Natural killer cell treated with Interleukin-12 subunit alpha and Interleukin-12 subunit beta and Interleukin-15 and Interleukin-18, amount 100 ng/mL, for 72 hours (primary cell): ENCODE results near the gene TCTN3. TPM values are rescaled to one million over a fixed set of nuclear protein-coding genes. Genes with fewer than 3 reads are reported as not detected.
"Not testable (repeated sequence)": the region's sequence is repeated elsewhere in the genome, so short reads cannot be mapped to it uniquely, and the experiment has no call there.

Experiments
- ATAC-seq, 2 donors: fragments of 150-1000 bp; cut with Tn5 transposase in 1 of 2; sonication (Bioruptor Pico), chemical (Tn5 transposase) in 1 of 2; 2 replicates each; pipeline ENCODE4 v1.10.0; 2021
- DNase-seq: peaks from one replicate; pipeline ENCODE4 v3.0.0; 2022; ENCODE audit warnings: low spot score
- H3K27ac Mint-ChIP-seq, 2 donors: 1 replicate in 1 of 2; 2 replicates in 1 of 2; pipeline ENCODE4 v1.8.0; 2022; ENCODE audit warnings: mixed read lengths in 2 of 2, mild to moderate bottlenecking in 1 of 2, moderate library complexity in 1 of 2
- H3K27me3 Mint-ChIP-seq, 2 donors: 1 replicate in 1 of 2; 2 replicates in 1 of 2; pipeline ENCODE4 v1.8.0; 2022; ENCODE audit warnings: mixed read lengths in 2 of 2
- H3K36me3 Mint-ChIP-seq: one replicate; pipeline ENCODE4 v1.8.0; 2022; ENCODE audit warnings: mixed read lengths
- H3K4me1 Mint-ChIP-seq, 2 donors: 1 replicate in 1 of 2; 2 replicates in 1 of 2; pipeline ENCODE4 v1.8.0; 2022; ENCODE audit warnings: low read depth in 2 of 2, mixed read lengths in 2 of 2, mild to moderate bottlenecking in 1 of 2
- H3K4me3 Mint-ChIP-seq: one replicate; pipeline ENCODE4 v1.8.0; 2022; ENCODE audit warnings: mixed read lengths
- H3K9me3 Mint-ChIP-seq: 2 replicates; pipeline ENCODE4 v1.8.0; 2022; ENCODE audit warnings: mixed read lengths
- total RNA-seq, 2 donors: library from RNA; stranded (reverse); gene quantifications; one replicate each; pipeline ENCODE4 v1.2.3, GENCODE V29; 2022

Gene TCTN3
- total RNA-seq, 2 donors from 2014 or later = 17.5 to 52.0 TPM

- H3K4me1 Mint-ChIP-seq = peaks cover 0 to 12% of the 10 kb centered on the region in 2 donors
- H3K36me3 Mint-ChIP-seq = no peaks in the 10 kb centered on the region
- no peak for DNase-seq
- no peaks in the 10 kb centered on the region for H3K27me3 Mint-ChIP-seq
- H3K27ac Mint-ChIP-seq = no peak overlapping the region
- no peaks in the 10 kb centered on the region for H3K9me3 Mint-ChIP-seq
- ATAC-seq = no peak
- H3K4me3 Mint-ChIP-seq = no peak overlapping the region
Measured at GRCh38 chr10:95711492-95711891, 17.8 kb upstream of the TCTN3 start.

- Mint-ChIP-seq H3K27ac (no peak overlapping the region), H3K9me3 (no peaks in the 10 kb centered on the region), H3K27me3 (no peaks in the 10 kb centered on the region), H3K36me3 (no peaks in the 10 kb centered on the region), H3K4me1 (peaks cover 0 to 9% of the 10 kb centered on the region in 2 donors), H3K4me3 (no peak overlapping the region)
- peak; percentile 17 to 59 for ATAC-seq
- DNase-seq = no peak
Measured at GRCh38 chr10:95706990-95707389, 13.3 kb upstream of the TCTN3 start.

GRCh38 chr10:95706573-95706972, 12.8 kb upstream of the TCTN3 start:
- Mint-ChIP-seq H3K4me3 (no peak overlapping the region), H3K4me1 (peaks cover 0 to 9% of the 10 kb centered on the region in 2 donors), H3K27me3 (no peaks in the 10 kb centered on the region), H3K9me3 (no peaks in the 10 kb centered on the region), H3K36me3 (no peaks in the 10 kb centered on the region), H3K27ac (no peak overlapping the region)
- ATAC-seq = peak; percentile 33 to 61
- no peak for DNase-seq

- Mint-ChIP-seq H3K27ac (no peak overlapping the region), H3K9me3 (no peaks in the 10 kb centered on the region)
- ATAC-seq = no peak
Measured at GRCh38 chr10:95698415-95698814, 4.7 kb upstream of the TCTN3 start.

GRCh38 chr10:95697429-95697828, 3.7 kb upstream of the TCTN3 start:
- H3K36me3 Mint-ChIP-seq = peaks cover 16% of the 10 kb centered on the region
- no peaks in the 10 kb centered on the region for H3K9me3 Mint-ChIP-seq
- no peak for ATAC-seq
- DNase-seq = no peak
- H3K4me3 Mint-ChIP-seq = no peak overlapping the region
- no peak overlapping the region for H3K27ac Mint-ChIP-seq
- peaks cover 0 to 27% of the 10 kb centered on the region in 2 donors for H3K27me3 Mint-ChIP-seq
- H3K4me1 Mint-ChIP-seq = peaks cover 14 to 15% of the 10 kb centered on the region in 2 donors

More at GRCh38 chr10:95698415-95698814, 4.7 kb upstream of the TCTN3 start:
- Mint-ChIP-seq H3K36me3 (peaks cover 9% of the 10 kb centered on the region), H3K27me3 (peaks cover 0 to 27% of the 10 kb centered on the region in 2 donors), H3K4me1 (peaks cover 6 to 7% of the 10 kb centered on the region in 2 donors), H3K4me3 (no peak overlapping the region)
- DNase-seq = no peak

GRCh38 chr10:95694665-95695064, 938 bp upstream of the TCTN3 start:
- peaks cover 0 to 19% of the 10 kb centered on the region in 2 donors for H3K27me3 Mint-ChIP-seq
- H3K4me3 Mint-ChIP-seq = peak overlapping the region; percentile 95
- peaks cover 27% of the 10 kb centered on the region for H3K36me3 Mint-ChIP-seq
- no peak for ATAC-seq
- DNase-seq = no peak
- H3K27ac Mint-ChIP-seq = peak overlapping the region; percentile 86 to 92
- peaks cover 33 to 35% of the 10 kb centered on the region in 2 donors for H3K4me1 Mint-ChIP-seq
- H3K9me3 Mint-ChIP-seq = no peaks in the 10 kb centered on the region

GRCh38 chr10:95693071-95693667, 558 bp downstream of the TCTN3 start:
- ATAC-seq (no peak), DNase-seq (no peak)
- Mint-ChIP-seq H3K36me3 (peaks cover 32% of the 10 kb centered on the region), H3K27ac (peak overlapping the region; percentile 86 to 92), H3K9me3 (no peaks in the 10 kb centered on the region), H3K4me1 (peaks cover 39 to 40% of the 10 kb centered on the region in 2 donors), H3K27me3 (peaks cover 0 to 8% of the 10 kb centered on the region in 2 donors), H3K4me3 (peak overlapping the region; percentile 95)

GRCh38 chr10:95691281-95691680, 2.4 kb downstream of the TCTN3 start:
- Mint-ChIP-seq H3K27me3 (no peaks in the 10 kb centered on the region), H3K36me3 (peaks cover 32% of the 10 kb centered on the region), H3K4me3 (peak overlapping the region; percentile 95), H3K27ac (peak overlapping the region; percentile 86 to 92), H3K9me3 (no peaks in the 10 kb centered on the region), H3K4me1 (peaks cover 39 to 40% of the 10 kb centered on the region in 2 donors)
- ATAC-seq = no peak
- DNase-seq = no peak

- Mint-ChIP-seq H3K27me3 (no peaks in the 10 kb centered on the region), H3K9me3 (no peaks in the 10 kb centered on the region), H3K27ac (no peak overlapping the region), H3K4me1 (peaks cover 33 to 34% of the 10 kb centered on the region in 2 donors), H3K4me3 (no peak overlapping the region), H3K36me3 (peaks cover 47% of the 10 kb centered on the region)
- DNase-seq (no peak), ATAC-seq (no peak)
Measured at GRCh38 chr10:95688648-95689047, 5.1 kb downstream of the TCTN3 start.

- Mint-ChIP-seq H3K36me3 (peaks cover 45% of the 10 kb centered on the region), H3K4me1 (peaks cover 4 to 5% of the 10 kb centered on the region in 2 donors), H3K27ac (no peak overlapping the region), H3K4me3 (no peak overlapping the region), H3K27me3 (no peaks in the 10 kb centered on the region), H3K9me3 (no peaks in the 10 kb centered on the region)
- no peak for ATAC-seq
- DNase-seq = no peak
Measured at GRCh38 chr10:95683966-95684365, 9.8 kb downstream of the TCTN3 start.

- H3K27me3 Mint-ChIP-seq = no peaks in the 10 kb centered on the region
- peaks cover 7% of the 10 kb centered on the region for H3K36me3 Mint-ChIP-seq
Measured at GRCh38 chr10:95675403-95676116, 18.2 kb downstream of the TCTN3 start.

GRCh38 chr10:95674643-95675042, 19.1 kb downstream of the TCTN3 start:
- H3K4me3 Mint-ChIP-seq = no peak overlapping the region
- H3K4me1 Mint-ChIP-seq = no peaks in the 10 kb centered on the region
- DNase-seq (no peak), ATAC-seq (no peak)
- no peaks in the 10 kb centered on the region for H3K36me3 Mint-ChIP-seq
- no peaks in the 10 kb centered on the region for H3K27me3 Mint-ChIP-seq
- no peaks in the 10 kb centered on the region for H3K9me3 Mint-ChIP-seq
- no peak overlapping the region for H3K27ac Mint-ChIP-seq

More at GRCh38 chr10:95675403-95676116, 18.2 kb downstream of the TCTN3 start:
- Mint-ChIP-seq H3K9me3 (no peaks in the 10 kb centered on the region), H3K4me3 (no peak overlapping the region), H3K4me1 (no peaks in the 10 kb centered on the region), H3K27ac (no peak overlapping the region)
- DNase-seq (no peak), ATAC-seq (no peak)

GRCh38 chr10:95672641-95673040, 21.1 kb downstream of the TCTN3 start:
- H3K27ac Mint-ChIP-seq, H3K9me3 Mint-ChIP-seq, H3K27me3 Mint-ChIP-seq, DNase-seq, H3K4me3 Mint-ChIP-seq, H3K4me1 Mint-ChIP-seq, ATAC-seq: not testable (repeated sequence)
- peaks cover 10% of the 10 kb centered on the region for H3K36me3 Mint-ChIP-seq

- H3K9me3 Mint-ChIP-seq = no peaks in the 10 kb centered on the region
- H3K4me3 Mint-ChIP-seq = no peak overlapping the region
- H3K27ac Mint-ChIP-seq = no peak overlapping the region
- H3K36me3 Mint-ChIP-seq = peaks cover 20% of the 10 kb centered on the region
- ATAC-seq = peak in 1 of 2 donors; percentile 6
- no peak for DNase-seq
- H3K4me1 Mint-ChIP-seq = no peaks in the 10 kb centered on the region
- H3K27me3 Mint-ChIP-seq = no peaks in the 10 kb centered on the region
Measured at GRCh38 chr10:95664543-95664942, 29.2 kb downstream of the TCTN3 start.
